Central memory CD8-positive, alpha-beta T cell (primary cell): ENCODE data around the gene PWP1.

Experiments used
- ATAC-seq: fragments of 150-1000 bp; cut with Tn5 transposase; replicated peaks from 2 replicates; pipeline ENCODE4 v1.10.0; 2022; ENCODE audit warnings: mild to moderate bottlenecking, moderate FRiP score, moderate number of reproducible peaks; ENCODE audit not compliant: poor library complexity, severe bottlenecking; ENCODE audit errors: extremely low read depth
- DNase-seq, 2 donors: peaks; one replicate each; pipeline ENCODE4 v3.0.0; 2021; ENCODE audit warnings: low spot score in 2 of 2
- H3K27ac Mint-ChIP-seq: one replicate; pipeline ENCODE4 v1.8.0; 2022; ENCODE audit warnings: low read depth, mild to moderate bottlenecking, moderate library complexity, mixed read lengths
- H3K27me3 Mint-ChIP-seq: one replicate; pipeline ENCODE4 v1.8.0; 2022; ENCODE audit warnings: mixed read lengths
- H3K36me3 Mint-ChIP-seq: one replicate; pipeline ENCODE4 v1.8.0; 2022; ENCODE audit warnings: mild to moderate bottlenecking, moderate library complexity, mixed read lengths; ENCODE audit not compliant: insufficient read depth
- H3K4me1 Mint-ChIP-seq: one replicate; pipeline ENCODE4 v1.8.0; 2022; ENCODE audit warnings: mixed read lengths
- H3K4me3 Mint-ChIP-seq: one replicate; pipeline ENCODE4 v1.8.0; 2022; ENCODE audit warnings: mild to moderate bottlenecking, moderate library complexity, mixed read lengths
- H3K9me3 Mint-ChIP-seq: one replicate; pipeline ENCODE4 v1.8.0; 2022; ENCODE audit warnings: mixed read lengths

PWP1 gene

GRCh38 chr12:107730618-107731341 lies 45.2 kb downstream of the PWP1 start:
- ATAC-seq (no peak), DNase-seq (no peak)
- Mint-ChIP-seq H3K27ac (no peak overlapping the region), H3K9me3 (no peaks in the 10 kb centered on the region), H3K4me3 (no peak overlapping the region), H3K4me1 (no peaks in the 10 kb centered on the region), H3K36me3 (peaks cover 24% of the 10 kb centered on the region), H3K27me3 (no peaks in the 10 kb centered on the region)

DNA sequence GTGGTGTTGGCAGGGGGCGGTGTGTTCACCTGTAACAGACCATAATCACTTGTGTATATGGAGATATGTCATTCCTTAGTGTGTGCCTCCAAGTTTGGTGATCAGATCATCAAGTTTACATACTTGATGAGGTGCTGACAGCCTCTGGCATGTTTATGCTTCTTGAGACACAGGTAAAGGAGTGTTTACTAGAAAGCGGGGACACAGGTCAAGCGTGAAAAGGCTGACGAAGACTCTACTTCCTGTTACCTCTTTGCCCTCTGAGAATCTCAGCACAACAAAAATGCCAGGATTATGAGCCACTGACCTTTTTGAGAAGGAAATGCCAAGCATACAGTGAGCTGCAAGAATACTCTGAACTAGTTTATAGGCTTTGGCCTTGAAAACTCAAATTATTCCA lies 45.8 kb downstream of the PWP1 start:
- no peak overlapping the region for H3K4me3 Mint-ChIP-seq
- ATAC-seq = no peak
- peaks cover 5% of the 10 kb centered on the region for H3K4me1 Mint-ChIP-seq

GRCh38 chr12:107732365-107732764 lies 46.8 kb downstream of the PWP1 start:
- DNase-seq (no peak), ATAC-seq (no peak)
- Mint-ChIP-seq H3K4me3 (no peak overlapping the region), H3K4me1 (peaks cover 9% of the 10 kb centered on the region), H3K36me3 (peaks cover 36% of the 10 kb centered on the region), H3K9me3 (no peaks in the 10 kb centered on the region), H3K27me3 (no peaks in the 10 kb centered on the region), H3K27ac (no peak overlapping the region)

More for the DNA sequence above, 45.8 kb downstream of the PWP1 start:
- H3K27ac Mint-ChIP-seq = no peak overlapping the region
- DNase-seq = no peak
- peaks cover 30% of the 10 kb centered on the region for H3K36me3 Mint-ChIP-seq
- H3K27me3 Mint-ChIP-seq = no peaks in the 10 kb centered on the region
- no peaks in the 10 kb centered on the region for H3K9me3 Mint-ChIP-seq

DNA sequence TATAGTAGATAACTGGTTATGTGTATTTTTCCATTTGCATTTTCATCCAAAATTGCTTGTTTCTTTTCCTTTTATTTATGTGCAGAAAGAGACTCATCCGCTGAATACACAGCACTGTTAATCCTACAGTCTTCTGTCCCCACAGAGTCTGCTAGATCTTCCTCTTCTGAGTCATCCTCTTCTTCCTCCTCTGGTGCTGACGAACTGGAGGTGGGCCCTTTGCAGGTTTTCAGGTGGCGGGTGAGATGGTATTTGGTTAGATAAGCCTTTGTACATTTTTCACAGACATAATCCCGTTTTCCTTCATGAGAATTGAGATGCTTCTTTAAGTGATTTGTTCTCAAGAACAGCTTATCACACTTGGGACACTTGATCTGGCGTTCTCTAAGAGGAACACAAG lies 48.5 kb downstream of the PWP1 start:
- DNase-seq = no peak
- no peaks in the 10 kb centered on the region for H3K27me3 Mint-ChIP-seq
- peaks cover 51% of the 10 kb centered on the region for H3K36me3 Mint-ChIP-seq
- H3K27ac Mint-ChIP-seq = peak overlapping the region; percentile 23
- no peaks in the 10 kb centered on the region for H3K9me3 Mint-ChIP-seq
- H3K4me1 Mint-ChIP-seq = peaks cover 15% of the 10 kb centered on the region
- no peak overlapping the region for H3K4me3 Mint-ChIP-seq
- no peak for ATAC-seq

DNA sequence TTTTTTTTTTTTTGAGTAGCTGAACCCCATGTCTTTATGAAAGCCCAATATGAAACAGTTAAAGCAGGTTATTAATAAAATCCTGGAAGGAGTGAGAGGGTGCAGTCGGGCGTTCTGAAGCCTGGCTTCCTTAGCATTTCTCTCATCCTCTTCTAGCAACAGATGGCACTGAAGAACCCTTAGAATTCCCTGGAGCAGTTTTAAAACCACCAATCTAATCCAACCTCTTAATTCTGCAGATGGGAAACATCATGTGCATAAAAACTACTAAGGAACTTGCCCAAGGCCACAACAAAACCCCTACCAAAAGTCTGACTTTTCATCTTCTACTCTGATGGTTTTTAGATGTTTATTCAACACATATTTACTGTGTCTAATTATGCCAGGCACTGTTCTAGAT lies 50.2 kb downstream of the PWP1 start:
- DNase-seq (no peak), ATAC-seq (no peak)
- no peaks in the 10 kb centered on the region for H3K9me3 Mint-ChIP-seq
- H3K4me1 Mint-ChIP-seq = peaks cover 15% of the 10 kb centered on the region
- H3K27me3 Mint-ChIP-seq = no peaks in the 10 kb centered on the region
- peaks cover 66% of the 10 kb centered on the region for H3K36me3 Mint-ChIP-seq
- H3K4me3 Mint-ChIP-seq = no peak overlapping the region
- H3K27ac Mint-ChIP-seq = no peak overlapping the region

DNA sequence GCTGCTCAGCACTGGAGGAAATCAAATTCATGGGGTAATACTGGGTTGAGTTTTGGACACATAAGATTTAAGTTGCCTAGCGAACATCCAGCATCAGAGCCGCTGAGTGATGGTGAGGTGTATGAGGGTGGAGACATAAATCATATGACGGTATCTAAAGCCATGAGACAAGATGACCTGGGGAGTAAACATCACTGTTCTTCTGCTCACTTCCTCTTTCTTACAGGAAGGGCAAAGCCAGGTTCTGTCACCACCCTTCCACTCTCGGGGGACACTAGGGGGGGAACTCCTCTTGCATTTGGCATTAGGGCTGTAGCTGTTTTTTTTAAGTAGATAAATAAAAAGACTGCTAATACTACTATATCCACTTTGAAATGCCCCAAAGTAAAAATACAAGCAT lies 51.3 kb downstream of the PWP1 start:
- peak; percentile 52 for ATAC-seq
- H3K9me3 Mint-ChIP-seq = no peaks in the 10 kb centered on the region
- H3K27me3 Mint-ChIP-seq = no peaks in the 10 kb centered on the region
- no peak for DNase-seq
- H3K4me3 Mint-ChIP-seq = no peak overlapping the region
- H3K36me3 Mint-ChIP-seq = peaks cover 76% of the 10 kb centered on the region
- no peak overlapping the region for H3K27ac Mint-ChIP-seq
- peaks cover 15% of the 10 kb centered on the region for H3K4me1 Mint-ChIP-seq

DNA sequence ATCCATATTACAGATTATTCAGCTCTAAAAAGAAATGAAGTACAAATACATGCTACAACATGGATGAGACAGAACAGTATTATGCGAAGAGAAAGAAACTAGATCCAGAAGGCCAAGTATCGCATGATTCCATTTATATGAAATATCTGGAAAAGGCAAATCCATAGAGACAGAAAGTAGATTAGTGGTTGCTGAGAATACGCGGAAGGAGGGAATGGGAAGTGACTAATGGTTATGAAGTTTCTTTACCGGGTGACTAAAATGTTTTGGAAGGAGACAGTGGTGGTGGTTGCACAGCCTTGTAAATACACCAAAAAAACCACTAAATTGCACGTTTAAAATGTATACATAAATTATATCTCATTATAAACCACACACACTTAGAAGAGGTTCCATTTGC lies 62.9 kb downstream of the PWP1 start:
- H3K27me3 Mint-ChIP-seq = no peaks in the 10 kb centered on the region
- H3K36me3 Mint-ChIP-seq = peaks cover 50% of the 10 kb centered on the region
- no peak overlapping the region for H3K4me3 Mint-ChIP-seq
- H3K27ac Mint-ChIP-seq = no peak overlapping the region
- ATAC-seq = no peak
- no peak for DNase-seq
- H3K4me1 Mint-ChIP-seq = peaks cover 5% of the 10 kb centered on the region
- H3K9me3 Mint-ChIP-seq = no peaks in the 10 kb centered on the region

DNA sequence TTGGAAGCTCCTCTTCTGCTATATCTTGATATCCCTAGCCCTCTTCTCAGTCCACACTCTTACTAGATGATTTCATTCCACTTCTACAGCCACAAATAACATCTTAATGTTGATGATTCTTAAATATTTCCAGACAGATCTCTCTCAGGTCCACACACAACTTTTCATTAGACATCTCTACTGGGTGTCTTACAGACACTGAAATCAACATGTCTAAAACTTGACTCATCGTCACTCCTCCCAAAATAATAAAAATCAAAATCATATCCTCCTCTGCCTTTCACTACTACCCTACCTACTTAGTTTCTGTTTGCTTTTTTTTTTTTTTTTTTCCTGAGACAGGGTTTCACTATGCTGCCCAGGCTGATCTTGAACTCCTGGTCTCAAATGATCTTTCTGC lies 63.5 kb downstream of the PWP1 start:
- Mint-ChIP-seq H3K27ac (no peak overlapping the region), H3K4me3 (no peak overlapping the region), H3K9me3 (no peaks in the 10 kb centered on the region), H3K27me3 (no peaks in the 10 kb centered on the region), H3K4me1 (peaks cover 5% of the 10 kb centered on the region), H3K36me3 (peaks cover 48% of the 10 kb centered on the region)
- no peak for ATAC-seq
- no peak for DNase-seq

DNA sequence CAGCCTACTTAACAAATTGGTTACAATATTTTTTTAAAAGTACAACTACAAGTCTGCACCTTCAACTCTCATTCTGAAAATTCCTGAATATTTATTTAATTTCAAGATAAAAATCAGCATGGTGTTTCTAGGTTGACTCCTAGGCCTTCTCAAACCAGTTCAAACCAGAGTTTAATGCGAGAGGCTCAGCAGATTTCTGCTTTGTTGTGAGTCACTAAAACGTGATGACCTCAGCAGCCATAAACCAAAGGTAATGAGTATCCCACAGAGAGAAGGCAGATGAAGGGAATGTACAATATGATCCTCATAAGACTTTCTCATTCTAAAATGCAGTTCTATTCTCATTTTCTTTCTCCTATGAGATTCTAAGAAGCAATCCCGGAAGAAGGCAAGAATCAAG lies 73.8 kb downstream of the PWP1 start:
- H3K27me3 Mint-ChIP-seq = no peaks in the 10 kb centered on the region
- DNase-seq (no peak), ATAC-seq (no peak)

GRCh38 chr12:107760207-107760808 lies 74.7 kb downstream of the PWP1 start:
- H3K27me3 Mint-ChIP-seq = no peaks in the 10 kb centered on the region
- H3K36me3 Mint-ChIP-seq = peaks cover 20% of the 10 kb centered on the region
- peak; percentile 33 for ATAC-seq
- peak overlapping the region; percentile 75 for H3K27ac Mint-ChIP-seq
- H3K4me3 Mint-ChIP-seq = peak overlapping the region; percentile 88
- H3K9me3 Mint-ChIP-seq = no peaks in the 10 kb centered on the region
- peaks cover 31% of the 10 kb centered on the region for H3K4me1 Mint-ChIP-seq
- DNase-seq = peak in 1 of 2 donors; percentile 27

More for the DNA sequence above, 73.8 kb downstream of the PWP1 start:
- H3K4me3 Mint-ChIP-seq = peak overlapping the region; percentile 88
- peaks cover 31% of the 10 kb centered on the region for H3K4me1 Mint-ChIP-seq
- H3K27ac Mint-ChIP-seq = peak overlapping the region; percentile 75
- H3K9me3 Mint-ChIP-seq = no peaks in the 10 kb centered on the region
- H3K36me3 Mint-ChIP-seq = peaks cover 27% of the 10 kb centered on the region

- Mint-ChIP-seq H3K4me3 (peak within 1 kb of the TSS; percentile 88), H3K27me3 (no peaks in the 10 kb centered on the region), H3K9me3 (no peaks in the 10 kb centered on the region), H3K36me3 (peaks cover 18% of the 10 kb centered on the region), H3K27ac (peak within 1 kb of the TSS; percentile 77), H3K4me1 (peaks cover 31% of the 10 kb centered on the region)
- peak; percentile 75 to 85 for DNase-seq
- ATAC-seq = peak; percentile 95
These were observed 75.4 kb downstream of the PWP1 start, which contains the start of gene PRDM4 for GRCh38 chr12:107760809-107761501. Gene PRDM4 (minus strand): TSS chr12:107761137. CDS start chr12:107760515, 622 bp downstream.

DNA sequence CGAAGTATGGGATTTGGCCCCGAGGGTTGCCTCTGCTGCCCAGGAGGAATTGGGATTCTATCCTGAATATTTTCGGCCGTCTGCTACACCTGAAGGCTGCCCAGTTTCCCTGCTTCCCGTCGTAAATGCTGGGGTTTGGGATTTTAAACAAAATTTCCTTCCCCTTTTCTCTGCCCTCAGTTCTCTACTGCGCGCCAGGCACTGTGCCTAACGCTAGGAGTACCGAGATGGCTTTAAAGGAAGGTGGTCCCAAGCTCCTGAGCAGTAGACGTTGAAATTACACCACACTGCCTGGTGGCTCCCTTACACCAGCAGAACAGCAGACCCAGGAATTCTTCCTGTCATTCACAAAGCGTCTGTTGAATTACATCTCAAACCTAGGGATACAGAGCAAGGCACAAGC lies 75.9 kb downstream of the PWP1 start:
- no peaks in the 10 kb centered on the region for H3K9me3 Mint-ChIP-seq
- H3K4me3 Mint-ChIP-seq = peak overlapping the region; percentile 88
- peaks cover 12% of the 10 kb centered on the region for H3K36me3 Mint-ChIP-seq
- peak overlapping the region; percentile 77 for H3K27ac Mint-ChIP-seq
- DNase-seq = no peak
- H3K27me3 Mint-ChIP-seq = no peaks in the 10 kb centered on the region
- peaks cover 31% of the 10 kb centered on the region for H3K4me1 Mint-ChIP-seq
- no peak for ATAC-seq
